Measurements from ENCODE around the gene E2F4. TPM values are rescaled to one million over a fixed set of nuclear protein-coding genes. Genes with fewer than 3 reads are reported as not detected.
A peak's percentile ranks its signal among the peaks of the same experiment; 100 is the strongest.

The E2F4 gene
- total and polyA plus RNA-seq, 9 of the 15 experiments (the other 6 are each of a cell fraction or from before 2014, with no cell fraction given), result 9.7 to 139 (median 106) TPM

DNA sequence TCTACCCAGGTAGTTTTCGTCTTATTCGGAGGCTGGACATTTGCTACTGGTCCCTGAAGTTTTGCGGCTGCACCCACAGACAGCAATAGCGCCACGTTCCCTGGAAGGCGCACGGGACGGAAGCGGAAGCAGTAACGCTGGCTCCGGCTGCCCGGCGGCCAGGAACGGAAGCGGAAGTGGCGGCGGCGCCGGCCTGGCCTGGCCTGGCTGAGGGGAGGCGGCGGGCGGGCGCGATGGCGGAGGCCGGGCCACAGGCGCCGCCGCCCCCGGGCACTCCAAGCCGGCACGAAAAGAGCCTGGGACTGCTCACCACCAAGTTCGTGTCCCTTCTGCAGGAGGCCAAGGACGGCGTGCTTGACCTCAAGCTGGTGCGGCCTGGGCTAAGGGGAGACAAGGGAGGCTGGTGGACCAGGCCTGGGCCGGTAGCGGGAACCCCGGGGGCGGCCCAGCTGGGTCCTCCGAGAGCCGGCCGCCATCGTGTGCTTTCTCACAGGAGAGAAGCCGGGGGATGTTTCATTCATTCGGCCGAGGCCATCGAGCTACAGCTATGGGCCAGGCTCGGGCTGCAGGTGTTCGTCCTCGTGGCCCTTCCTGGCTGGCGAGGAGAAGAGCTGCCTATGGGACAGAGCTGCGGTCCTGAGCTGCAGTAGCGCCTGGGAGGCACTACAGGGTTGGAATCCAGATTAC, at the start of gene E2F4 (continued):
- TF ChIP-seq, protein P1, sequence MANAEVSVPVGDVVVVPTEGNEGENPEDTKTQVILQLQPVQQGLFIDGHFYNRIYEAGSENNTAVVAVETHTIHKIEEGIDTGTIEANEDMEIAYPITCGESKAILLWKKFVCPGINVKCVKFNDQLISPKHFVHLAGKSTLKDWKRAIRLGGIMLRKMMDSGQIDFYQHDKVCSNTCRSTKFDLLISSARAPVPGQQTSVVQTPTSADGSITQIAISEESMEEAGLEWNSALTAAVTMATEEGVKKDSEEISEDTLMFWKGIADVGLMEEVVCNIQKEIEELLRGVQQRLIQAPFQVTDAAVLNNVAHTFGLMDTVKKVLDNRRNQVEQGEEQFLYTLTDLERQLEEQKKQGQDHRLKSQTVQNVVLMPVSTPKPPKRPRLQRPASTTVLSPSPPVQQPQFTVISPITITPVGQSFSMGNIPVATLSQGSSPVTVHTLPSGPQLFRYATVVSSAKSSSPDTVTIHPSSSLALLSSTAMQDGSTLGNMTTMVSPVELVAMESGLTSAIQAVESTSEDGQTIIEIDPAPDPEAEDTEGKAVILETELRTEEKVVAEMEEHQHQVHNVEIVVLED (CRISPR knock-in tag; IDR thresholded peaks at IDR 0.05), result no peak
- TF ChIP-seq, protein P2, sequence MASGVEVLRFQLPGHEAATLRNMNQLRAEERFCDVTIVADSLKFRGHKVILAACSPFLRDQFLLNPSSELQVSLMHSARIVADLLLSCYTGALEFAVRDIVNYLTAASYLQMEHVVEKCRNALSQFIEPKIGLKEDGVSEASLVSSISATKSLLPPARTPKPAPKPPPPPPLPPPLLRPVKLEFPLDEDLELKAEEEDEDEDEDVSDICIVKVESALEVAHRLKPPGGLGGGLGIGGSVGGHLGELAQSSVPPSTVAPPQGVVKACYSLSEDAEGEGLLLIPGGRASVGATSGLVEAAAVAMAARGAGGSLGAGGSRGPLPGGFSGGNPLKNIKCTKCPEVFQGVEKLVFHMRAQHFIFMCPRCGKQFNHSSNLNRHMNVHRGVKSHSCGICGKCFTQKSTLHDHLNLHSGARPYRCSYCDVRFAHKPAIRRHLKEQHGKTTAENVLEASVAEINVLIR (CRISPR knock-in tag; IDR thresholded peaks at IDR 0.05), result no peak
- no peak for TF ChIP-seq TARDBP (IDR thresholded peaks at IDR 0.05)
- TF ChIP-seq ZNF253 (CRISPR knock-in tag; conservative IDR thresholded peaks at IDR 0.05), result no peak
- no peak for TF ChIP-seq NFIC (IDR thresholded peaks at IDR 0.05)
- TF ChIP-seq, protein P3, sequence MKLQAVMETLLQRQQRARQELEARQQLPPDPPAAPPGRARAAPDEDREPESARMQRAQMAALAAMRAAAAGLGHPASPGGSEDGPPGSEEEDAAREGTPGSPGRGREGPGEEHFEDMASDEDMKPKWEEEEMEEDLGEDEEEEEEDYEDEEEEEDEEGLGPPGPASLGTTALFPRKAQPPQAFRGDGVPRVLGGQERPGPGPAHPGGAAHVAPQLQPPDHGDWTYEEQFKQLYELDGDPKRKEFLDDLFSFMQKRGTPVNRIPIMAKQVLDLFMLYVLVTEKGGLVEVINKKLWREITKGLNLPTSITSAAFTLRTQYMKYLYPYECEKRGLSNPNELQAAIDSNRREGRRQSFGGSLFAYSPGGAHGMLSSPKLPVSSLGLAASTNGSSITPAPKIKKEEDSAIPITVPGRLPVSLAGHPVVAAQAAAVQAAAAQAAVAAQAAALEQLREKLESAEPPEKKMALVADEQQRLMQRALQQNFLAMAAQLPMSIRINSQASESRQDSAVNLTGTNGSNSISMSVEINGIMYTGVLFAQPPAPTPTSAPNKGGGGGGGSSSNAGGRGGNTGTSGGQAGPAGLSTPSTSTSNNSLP (IDR thresholded peaks at IDR 0.05; ENCODE audit: borderline replicate concordance, low read depth, low read length), result no peak
- TF ChIP-seq PRPF4 (IDR thresholded peaks at IDR 0.05; ENCODE audit: insufficient read depth, low read depth, low read length, poor library complexity, severe bottlenecking), result no peak
- TF ChIP-seq ZNF785 (CRISPR knock-in tag; IDR thresholded peaks at IDR 0.05), result no peak
- no peak for TF ChIP-seq ARID2 (IDR thresholded peaks at IDR 0.05)
- TF ChIP-seq, protein P4, sequence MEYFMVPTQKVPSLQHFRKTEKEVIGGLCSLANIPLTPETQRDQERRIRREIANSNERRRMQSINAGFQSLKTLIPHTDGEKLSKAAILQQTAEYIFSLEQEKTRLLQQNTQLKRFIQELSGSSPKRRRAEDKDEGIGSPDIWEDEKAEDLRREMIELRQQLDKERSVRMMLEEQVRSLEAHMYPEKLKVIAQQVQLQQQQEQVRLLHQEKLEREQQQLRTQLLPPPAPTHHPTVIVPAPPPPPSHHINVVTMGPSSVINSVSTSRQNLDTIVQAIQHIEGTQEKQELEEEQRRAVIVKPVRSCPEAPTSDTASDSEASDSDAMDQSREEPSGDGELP (CRISPR knock-in tag; IDR thresholded peaks at IDR 0.05; ENCODE audit: borderline replicate concordance), result peak; percentile 80
- TF ChIP-seq ZNF165 (CRISPR knock-in tag; IDR thresholded peaks at IDR 0.05; ENCODE audit: borderline replicate concordance), result no peak
- TF ChIP-seq ERF (CRISPR knock-in tag; IDR thresholded peaks at IDR 0.05), result no peak; the same call in 1 of the 2 replicates
- TF ChIP-seq, protein P5, sequence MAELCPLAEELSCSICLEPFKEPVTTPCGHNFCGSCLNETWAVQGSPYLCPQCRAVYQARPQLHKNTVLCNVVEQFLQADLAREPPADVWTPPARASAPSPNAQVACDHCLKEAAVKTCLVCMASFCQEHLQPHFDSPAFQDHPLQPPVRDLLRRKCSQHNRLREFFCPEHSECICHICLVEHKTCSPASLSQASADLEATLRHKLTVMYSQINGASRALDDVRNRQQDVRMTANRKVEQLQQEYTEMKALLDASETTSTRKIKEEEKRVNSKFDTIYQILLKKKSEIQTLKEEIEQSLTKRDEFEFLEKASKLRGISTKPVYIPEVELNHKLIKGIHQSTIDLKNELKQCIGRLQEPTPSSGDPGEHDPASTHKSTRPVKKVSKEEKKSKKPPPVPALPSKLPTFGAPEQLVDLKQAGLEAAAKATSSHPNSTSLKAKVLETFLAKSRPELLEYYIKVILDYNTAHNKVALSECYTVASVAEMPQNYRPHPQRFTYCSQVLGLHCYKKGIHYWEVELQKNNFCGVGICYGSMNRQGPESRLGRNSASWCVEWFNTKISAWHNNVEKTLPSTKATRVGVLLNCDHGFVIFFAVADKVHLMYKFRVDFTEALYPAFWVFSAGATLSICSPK (IDR thresholded peaks at IDR 0.05; ENCODE audit: borderline replicate concordance), result no peak
- TF ChIP-seq ZNF780A (CRISPR knock-in tag; IDR thresholded peaks at IDR 0.05), result no peak
- TF ChIP-seq, protein P6, sequence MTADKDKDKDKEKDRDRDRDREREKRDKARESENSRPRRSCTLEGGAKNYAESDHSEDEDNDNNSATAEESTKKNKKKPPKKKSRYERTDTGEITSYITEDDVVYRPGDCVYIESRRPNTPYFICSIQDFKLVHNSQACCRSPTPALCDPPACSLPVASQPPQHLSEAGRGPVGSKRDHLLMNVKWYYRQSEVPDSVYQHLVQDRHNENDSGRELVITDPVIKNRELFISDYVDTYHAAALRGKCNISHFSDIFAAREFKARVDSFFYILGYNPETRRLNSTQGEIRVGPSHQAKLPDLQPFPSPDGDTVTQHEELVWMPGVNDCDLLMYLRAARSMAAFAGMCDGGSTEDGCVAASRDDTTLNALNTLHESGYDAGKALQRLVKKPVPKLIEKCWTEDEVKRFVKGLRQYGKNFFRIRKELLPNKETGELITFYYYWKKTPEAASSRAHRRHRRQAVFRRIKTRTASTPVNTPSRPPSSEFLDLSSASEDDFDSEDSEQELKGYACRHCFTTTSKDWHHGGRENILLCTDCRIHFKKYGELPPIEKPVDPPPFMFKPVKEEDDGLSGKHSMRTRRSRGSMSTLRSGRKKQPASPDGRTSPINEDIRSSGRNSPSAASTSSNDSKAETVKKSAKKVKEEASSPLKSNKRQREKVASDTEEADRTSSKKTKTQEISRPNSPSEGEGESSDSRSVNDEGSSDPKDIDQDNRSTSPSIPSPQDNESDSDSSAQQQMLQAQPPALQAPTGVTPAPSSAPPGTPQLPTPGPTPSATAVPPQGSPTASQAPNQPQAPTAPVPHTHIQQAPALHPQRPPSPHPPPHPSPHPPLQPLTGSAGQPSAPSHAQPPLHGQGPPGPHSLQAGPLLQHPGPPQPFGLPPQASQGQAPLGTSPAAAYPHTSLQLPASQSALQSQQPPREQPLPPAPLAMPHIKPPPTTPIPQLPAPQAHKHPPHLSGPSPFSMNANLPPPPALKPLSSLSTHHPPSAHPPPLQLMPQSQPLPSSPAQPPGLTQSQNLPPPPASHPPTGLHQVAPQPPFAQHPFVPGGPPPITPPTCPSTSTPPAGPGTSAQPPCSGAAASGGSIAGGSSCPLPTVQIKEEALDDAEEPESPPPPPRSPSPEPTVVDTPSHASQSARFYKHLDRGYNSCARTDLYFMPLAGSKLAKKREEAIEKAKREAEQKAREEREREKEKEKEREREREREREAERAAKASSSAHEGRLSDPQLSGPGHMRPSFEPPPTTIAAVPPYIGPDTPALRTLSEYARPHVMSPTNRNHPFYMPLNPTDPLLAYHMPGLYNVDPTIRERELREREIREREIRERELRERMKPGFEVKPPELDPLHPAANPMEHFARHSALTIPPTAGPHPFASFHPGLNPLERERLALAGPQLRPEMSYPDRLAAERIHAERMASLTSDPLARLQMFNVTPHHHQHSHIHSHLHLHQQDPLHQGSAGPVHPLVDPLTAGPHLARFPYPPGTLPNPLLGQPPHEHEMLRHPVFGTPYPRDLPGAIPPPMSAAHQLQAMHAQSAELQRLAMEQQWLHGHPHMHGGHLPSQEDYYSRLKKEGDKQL (CRISPR knock-in tag; IDR thresholded peaks at IDR 0.05; ENCODE audit: borderline replicate concordance), result no peak
